GM23338 (cell line): ENCODE data around the gene RMND5A. TPM values are rescaled to one million over a fixed set of nuclear protein-coding genes. Genes with fewer than 3 reads are reported as not detected.

Source experiments
- ATAC-seq: fragments of 200-7000 bp; cut with Tn5 transposase; 3 replicates; pipeline ENCODE4 v1.9.1; 2020
- DNase-seq: peaks from one replicate; pipeline ENCODE4 v3.0.0-alpha.2; 2015; ENCODE audit warnings: low spot score
- H2AFZ ChIP-seq: fragments of 200-600 bp; sonication (generic); 2 replicates; pipeline ENCODE4 v1.8.0; 2016; ENCODE audit warnings: antibody characterized with exemption, mild to moderate bottlenecking, moderate library complexity
- H3F3A ChIP-seq: fragments of 200-600 bp; sonication (generic); replicated peaks from 2 replicates; pipeline ENCODE4 v1.8.0; 2017; ENCODE audit warnings: antibody characterized with exemption, mixed run types, low read depth
- H3K27ac ChIP-seq: fragments of 200-600 bp; sonication (generic); 2 replicates; pipeline ENCODE4 v1.6.1; 2016; ENCODE audit warnings: low read depth
- H3K27me3 ChIP-seq: fragments of 200-600 bp; sonication (generic); 2 replicates; pipeline ENCODE4 v1.8.0; 2016; ENCODE audit warnings: mild to moderate bottlenecking, mixed run types, moderate library complexity; ENCODE audit not compliant: insufficient read depth
- H3K36me3 ChIP-seq: fragments of 200-600 bp; sonication (generic); 2 replicates; pipeline ENCODE4 v1.8.0; 2016; ENCODE audit warnings: mild to moderate bottlenecking; ENCODE audit not compliant: insufficient read depth
- H3K4me1 ChIP-seq: fragments of 200-600 bp; sonication (generic); 2 replicates; pipeline ENCODE4 v1.8.0; 2016; ENCODE audit warnings: mild to moderate bottlenecking, moderate library complexity; ENCODE audit not compliant: insufficient read depth
- H3K4me2 ChIP-seq: fragments of 200-600 bp; sonication (generic); 2 replicates; pipeline ENCODE4 v1.7.1; 2017; ENCODE audit warnings: mixed run types
- H3K4me3 ChIP-seq: fragments of 200-600 bp; sonication (generic); 2 replicates; pipeline ENCODE4 v1.6.1; 2016; ENCODE audit warnings: mixed run types
- H3K79me2 ChIP-seq: fragments of 200-600 bp; sonication (generic); replicated peaks from 2 replicates; pipeline ENCODE4 v1.8.0; 2017; ENCODE audit warnings: mild to moderate bottlenecking; ENCODE audit not compliant: insufficient read depth
- H3K9me2 ChIP-seq: fragments of 200-600 bp; sonication (generic); 2 replicates; pipeline ENCODE4 v1.8.0; 2017; ENCODE audit not compliant: insufficient read depth
- H4K20me1 ChIP-seq: fragments of 200-600 bp; sonication (generic); replicated peaks from 2 replicates; pipeline ENCODE4 v1.8.0; 2017; ENCODE audit warnings: mild to moderate bottlenecking; ENCODE audit not compliant: insufficient read depth
- H3K27ac Mint-ChIP-seq: 2 replicates; pipeline ENCODE4 v1.8.0; 2020; ENCODE audit warnings: inconsistent platforms, mild to moderate bottlenecking, moderate library complexity, mixed read lengths
- H3K27me3 Mint-ChIP-seq: 3 replicates; pipeline ENCODE4 v1.8.0; 2022; ENCODE audit warnings: low read depth, mild to moderate bottlenecking, moderate library complexity, mixed read lengths, inconsistent platforms; ENCODE audit not compliant: insufficient read depth, poor library complexity
- H3K36me3 Mint-ChIP-seq: 3 replicates; pipeline ENCODE4 v1.8.0; 2021; ENCODE audit warnings: low read depth, mild to moderate bottlenecking, inconsistent platforms, moderate library complexity, mixed read lengths
- H3K4me1 Mint-ChIP-seq: 3 replicates; pipeline ENCODE4 v1.8.0; 2020; ENCODE audit warnings: mild to moderate bottlenecking, inconsistent platforms, mixed read lengths
- H3K4me3 Mint-ChIP-seq: 3 replicates; pipeline ENCODE4 v1.8.0; 2021; ENCODE audit warnings: moderate library complexity, mild to moderate bottlenecking, inconsistent platforms, mixed read lengths
- H3K9me3 Mint-ChIP-seq: 3 replicates; pipeline ENCODE4 v1.8.0; 2020; ENCODE audit warnings: moderate library complexity, mild to moderate bottlenecking, inconsistent platforms, mixed read lengths
- CREB1 ChIP-seq: fragments of 250-450 bp; sonication (Bioruptor Pico); IDR thresholded peaks from 2 replicates; pipeline ENCODE4 v1.5.0; 2020; ENCODE audit warnings: low read depth, mild to moderate bottlenecking, moderate library complexity
- ETS1 ChIP-seq: IDR thresholded peaks from 2 replicates; pipeline ENCODE4 v1.6.1; 2016; ENCODE audit warnings: antibody characterized with exemption
- EZH2 ChIP-seq: fragments of 200-600 bp; sonication (generic); IDR thresholded peaks from one replicate; pipeline ENCODE4 v1.8.0; 2017; ENCODE audit warnings: antibody characterized with exemption, mild to moderate bottlenecking, low read depth; ENCODE audit not compliant: unreplicated experiment
- EZH2phosphoT487 ChIP-seq: fragments of 200-600 bp; sonication (generic); IDR thresholded peaks from one replicate; pipeline ENCODE4 v1.8.1; 2018; ENCODE audit warnings: antibody characterized with exemption; ENCODE audit not compliant: unreplicated experiment
- JUNB ChIP-seq: IDR thresholded peaks from one replicate; pipeline ENCODE4 v1.6.1; 2016; ENCODE audit warnings: antibody characterized with exemption; ENCODE audit not compliant: unreplicated experiment
- NANOG ChIP-seq: IDR thresholded peaks from 2 replicates; pipeline ENCODE4 v1.6.1; 2016; ENCODE audit warnings: antibody characterized with exemption, borderline replicate concordance
- POLR2AphosphoS5 ChIP-seq: IDR thresholded peaks from 2 replicates; pipeline ENCODE4 v1.6.1; 2016; ENCODE audit warnings: antibody characterized with exemption, low read depth
- REST ChIP-seq: IDR thresholded peaks from one replicate; pipeline ENCODE4 v1.6.1; 2018; ENCODE audit warnings: antibody characterized with exemption; ENCODE audit not compliant: unreplicated experiment
- STAT1 ChIP-seq: IDR thresholded peaks from one replicate; pipeline ENCODE4 v1.6.1; 2016; ENCODE audit warnings: antibody characterized with exemption; ENCODE audit not compliant: unreplicated experiment
- ZNF114 ChIP-seq: fragments of 250-450 bp; sonication (Bioruptor Pico); IDR thresholded peaks from 2 replicates; pipeline ENCODE4 v1.5.0; 2020; ENCODE audit warnings: mild to moderate bottlenecking, moderate library complexity
- ZNF331 ChIP-seq: fragments of 250-450 bp; sonication (Bioruptor Pico); IDR thresholded peaks from 2 replicates; pipeline ENCODE4 v1.5.0; 2020; ENCODE audit warnings: low read depth, mild to moderate bottlenecking, moderate library complexity
- polyA plus RNA-seq: library from polyadenylated mRNA; unstranded; fragments of >200 nt; fragmentation: Nextera tagmentation; extraction: Ambion mirVana; gene quantifications from 2 replicates; pipeline ENCODE4 v1.2.1, GENCODE V29; 2016
- total RNA-seq: library from RNA; depleted of rRNA; stranded (reverse); fragments of >200 nt; shearing (Covaris generic); gene quantifications from 2 replicates; pipeline ENCODE4 v1.2.3, GENCODE V29; 2014
- TF ChIP-seq, protein P1 (sequence below): fragments of 250-450 bp; sonication (Bioruptor Pico); IDR thresholded peaks from 2 replicates; pipeline ENCODE4 v1.5.0; 2020; ENCODE audit warnings: mild to moderate bottlenecking, moderate library complexity
- TF ChIP-seq, protein P2 (sequence below), 2 experiments: fragments of 200-600 bp in 1 of 2; sonication (generic) in 1 of 2; conservative IDR thresholded peaks; 2 replicates each; pipeline versions ENCODE4 v1.5.1 to v1.6.1; 2016 to 2017; ENCODE audit warnings: antibody characterized with exemption in 2 of 2, low read depth in 2 of 2, mild to moderate bottlenecking in 2 of 2, moderate library complexity in 1 of 2

Gene RMND5A
- total and polyA plus RNA-seq, 2 experiments from 2014 or later, result 24.0 to 87.9 TPM

DNA sequence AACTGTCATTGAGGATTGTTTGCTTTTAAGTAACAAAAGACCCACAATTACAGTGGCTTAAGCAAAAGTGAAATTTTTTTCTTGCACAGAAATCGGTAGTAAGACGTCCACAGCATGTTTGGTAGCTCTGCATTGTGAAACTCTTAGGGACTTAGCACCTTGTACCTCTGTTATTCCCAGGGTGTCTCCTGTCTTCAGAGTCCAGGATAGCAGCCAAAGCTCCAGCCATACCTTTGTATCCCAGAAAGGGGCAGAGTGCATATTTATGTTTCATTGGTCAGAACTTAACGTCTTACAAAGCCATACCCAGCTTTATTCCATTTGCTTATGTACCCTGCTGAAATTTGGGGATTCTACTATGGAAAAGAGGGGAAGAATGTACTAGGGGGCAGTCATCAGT is 32.8 kb downstream of the RMND5A start:
- H3K36me3 Mint-ChIP-seq, result peaks cover 64% of the 10 kb centered on the region
- ATAC-seq (no peak), DNase-seq (no peak)
- Histone ChIP-seq H3K36me3 (peaks cover 27% of the 10 kb centered on the region), H3K27me3 (no peaks in the 10 kb centered on the region), H3K4me2 (no peak overlapping the region), H3K79me2 (peaks cover 67% of the 10 kb centered on the region), H3K27ac (no peak overlapping the region), H4K20me1 (peaks cover 23% of the 10 kb centered on the region), H3K9me2 (no peaks in the 10 kb centered on the region), H3K4me3 (no peak overlapping the region), H3K4me1 (peaks cover 9% of the 10 kb centered on the region; the same call in 1 of the 2 replicates), H3F3A (no peaks in the 10 kb centered on the region), H2AFZ (no peak overlapping the region)
- H3K4me1 Mint-ChIP-seq, result peaks cover 8% of the 10 kb centered on the region; the same call in 2 of the 3 replicates
- peaks cover 11% of the 10 kb centered on the region for H3K9me3 Mint-ChIP-seq
- no peak overlapping the region for H3K4me3 Mint-ChIP-seq
- TF ChIP-seq ETS1, result no peak
- no peak for TF ChIP-seq EZH2
- no peak for TF ChIP-seq REST
- no peak for TF ChIP-seq ZNF114 (CRISPR knock-in tag)
- TF ChIP-seq STAT1, result no peak
- TF ChIP-seq ZNF331 (CRISPR knock-in tag), result no peak
- no peak for TF ChIP-seq POLR2AphosphoS5
- no peak for TF ChIP-seq NANOG
- TF ChIP-seq, protein P1, sequence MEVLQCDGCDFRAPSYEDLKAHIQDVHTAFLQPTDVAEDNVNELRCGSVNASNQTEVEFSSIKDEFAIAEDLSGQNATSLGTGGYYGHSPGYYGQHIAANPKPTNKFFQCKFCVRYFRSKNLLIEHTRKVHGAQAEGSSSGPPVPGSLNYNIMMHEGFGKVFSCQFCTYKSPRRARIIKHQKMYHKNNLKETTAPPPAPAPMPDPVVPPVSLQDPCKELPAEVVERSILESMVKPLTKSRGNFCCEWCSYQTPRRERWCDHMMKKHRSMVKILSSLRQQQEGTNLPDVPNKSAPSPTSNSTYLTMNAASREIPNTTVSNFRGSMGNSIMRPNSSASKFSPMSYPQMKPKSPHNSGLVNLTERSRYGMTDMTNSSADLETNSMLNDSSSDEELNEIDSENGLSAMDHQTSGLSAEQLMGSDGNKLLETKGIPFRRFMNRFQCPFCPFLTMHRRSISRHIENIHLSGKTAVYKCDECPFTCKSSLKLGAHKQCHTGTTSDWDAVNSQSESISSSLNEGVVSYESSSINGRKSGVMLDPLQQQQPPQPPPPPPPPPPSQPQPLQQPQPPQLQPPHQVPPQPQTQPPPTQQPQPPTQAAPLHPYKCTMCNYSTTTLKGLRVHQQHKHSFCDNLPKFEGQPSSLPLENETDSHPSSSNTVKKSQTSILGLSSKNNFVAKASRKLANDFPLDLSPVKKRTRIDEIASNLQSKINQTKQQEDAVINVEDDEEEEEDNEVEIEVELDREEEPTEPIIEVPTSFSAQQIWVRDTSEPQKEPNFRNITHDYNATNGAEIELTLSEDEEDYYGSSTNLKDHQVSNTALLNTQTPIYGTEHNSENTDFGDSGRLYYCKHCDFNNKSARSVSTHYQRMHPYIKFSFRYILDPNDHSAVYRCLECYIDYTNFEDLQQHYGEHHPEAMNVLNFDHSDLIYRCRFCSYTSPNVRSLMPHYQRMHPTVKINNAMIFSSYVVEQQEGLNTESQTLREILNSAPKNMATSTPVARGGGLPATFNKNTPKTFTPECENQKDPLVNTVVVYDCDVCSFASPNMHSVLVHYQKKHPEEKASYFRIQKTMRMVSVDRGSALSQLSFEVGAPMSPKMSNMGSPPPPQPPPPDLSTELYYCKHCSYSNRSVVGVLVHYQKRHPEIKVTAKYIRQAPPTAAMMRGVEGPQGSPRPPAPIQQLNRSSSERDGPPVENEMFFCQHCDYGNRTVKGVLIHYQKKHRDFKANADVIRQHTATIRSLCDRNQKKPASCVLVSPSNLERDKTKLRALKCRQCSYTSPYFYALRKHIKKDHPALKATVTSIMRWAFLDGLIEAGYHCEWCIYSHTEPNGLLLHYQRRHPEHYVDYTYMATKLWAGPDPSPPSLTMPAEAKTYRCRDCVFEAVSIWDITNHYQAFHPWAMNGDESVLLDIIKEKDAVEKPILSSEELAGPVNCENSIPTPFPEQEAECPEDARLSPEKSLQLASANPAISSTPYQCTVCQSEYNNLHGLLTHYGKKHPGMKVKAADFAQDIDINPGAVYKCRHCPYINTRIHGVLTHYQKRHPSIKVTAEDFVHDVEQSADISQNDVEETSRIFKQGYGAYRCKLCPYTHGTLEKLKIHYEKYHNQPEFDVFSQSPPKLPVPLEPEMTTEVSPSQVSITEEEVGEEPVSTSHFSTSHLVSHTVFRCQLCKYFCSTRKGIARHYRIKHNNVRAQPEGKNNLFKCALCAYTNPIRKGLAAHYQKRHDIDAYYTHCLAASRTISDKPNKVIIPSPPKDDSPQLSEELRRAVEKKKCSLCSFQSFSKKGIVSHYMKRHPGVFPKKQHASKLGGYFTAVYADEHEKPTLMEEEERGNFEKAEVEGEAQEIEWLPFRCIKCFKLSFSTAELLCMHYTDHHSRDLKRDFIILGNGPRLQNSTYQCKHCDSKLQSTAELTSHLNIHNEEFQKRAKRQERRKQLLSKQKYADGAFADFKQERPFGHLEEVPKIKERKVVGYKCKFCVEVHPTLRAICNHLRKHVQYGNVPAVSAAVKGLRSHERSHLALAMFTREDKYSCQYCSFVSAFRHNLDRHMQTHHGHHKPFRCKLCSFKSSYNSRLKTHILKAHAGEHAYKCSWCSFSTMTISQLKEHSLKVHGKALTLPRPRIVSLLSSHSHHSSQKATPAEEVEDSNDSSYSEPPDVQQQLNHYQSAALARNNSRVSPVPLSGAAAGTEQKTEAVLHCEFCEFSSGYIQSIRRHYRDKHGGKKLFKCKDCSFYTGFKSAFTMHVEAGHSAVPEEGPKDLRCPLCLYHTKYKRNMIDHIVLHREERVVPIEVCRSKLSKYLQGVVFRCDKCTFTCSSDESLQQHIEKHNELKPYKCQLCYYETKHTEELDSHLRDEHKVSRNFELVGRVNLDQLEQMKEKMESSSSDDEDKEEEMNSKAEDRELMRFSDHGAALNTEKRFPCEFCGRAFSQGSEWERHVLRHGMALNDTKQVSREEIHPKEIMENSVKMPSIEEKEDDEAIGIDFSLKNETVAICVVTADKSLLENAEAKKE, result no peak
- TF ChIP-seq EZH2phosphoT487, result no peak
- TF ChIP-seq JUNB, result no peak
- TF ChIP-seq CREB1, result no peak
- TF ChIP-seq, protein P2, sequence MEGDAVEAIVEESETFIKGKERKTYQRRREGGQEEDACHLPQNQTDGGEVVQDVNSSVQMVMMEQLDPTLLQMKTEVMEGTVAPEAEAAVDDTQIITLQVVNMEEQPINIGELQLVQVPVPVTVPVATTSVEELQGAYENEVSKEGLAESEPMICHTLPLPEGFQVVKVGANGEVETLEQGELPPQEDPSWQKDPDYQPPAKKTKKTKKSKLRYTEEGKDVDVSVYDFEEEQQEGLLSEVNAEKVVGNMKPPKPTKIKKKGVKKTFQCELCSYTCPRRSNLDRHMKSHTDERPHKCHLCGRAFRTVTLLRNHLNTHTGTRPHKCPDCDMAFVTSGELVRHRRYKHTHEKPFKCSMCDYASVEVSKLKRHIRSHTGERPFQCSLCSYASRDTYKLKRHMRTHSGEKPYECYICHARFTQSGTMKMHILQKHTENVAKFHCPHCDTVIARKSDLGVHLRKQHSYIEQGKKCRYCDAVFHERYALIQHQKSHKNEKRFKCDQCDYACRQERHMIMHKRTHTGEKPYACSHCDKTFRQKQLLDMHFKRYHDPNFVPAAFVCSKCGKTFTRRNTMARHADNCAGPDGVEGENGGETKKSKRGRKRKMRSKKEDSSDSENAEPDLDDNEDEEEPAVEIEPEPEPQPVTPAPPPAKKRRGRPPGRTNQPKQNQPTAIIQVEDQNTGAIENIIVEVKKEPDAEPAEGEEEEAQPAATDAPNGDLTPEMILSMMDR (conservative IDR thresholded peaks at IDR 0.05; ENCODE audit: low read depth in 2 of 2), result no peak
- peaks cover 3% of the 10 kb centered on the region for H3K27me3 Mint-ChIP-seq
- no peak overlapping the region for H3K27ac Mint-ChIP-seq
